Esophagus muscularis mucosa (tissue), 4 donors: Measurements from ENCODE around the gene HMGA1. TPM values are rescaled to one million over a fixed set of nuclear protein-coding genes. Genes with fewer than 3 reads are reported as not detected.
A peak's percentile ranks its signal among the peaks of the same experiment; 100 is the strongest.
"Not testable (repeated sequence)": the region's sequence is repeated elsewhere in the genome, so short reads cannot be mapped to it uniquely, and the experiment has no call there.

Experiments
- DNase-seq: peaks from one replicate; pipeline ENCODE4 v3.0.0-alpha.2; 2017; ENCODE audit errors: extremely low spot score
- H3K27ac ChIP-seq, 4 donors: fragments of 200-600 bp; sonication (generic); replicated peaks in 1 of 4; 1 replicate in 3 of 4; 2 replicates in 1 of 4; pipeline ENCODE4 v1.5.1; 2016 to 2019; ENCODE audit warnings: mild to moderate bottlenecking in 1 of 4
- H3K27me3 ChIP-seq, 4 donors: fragments of 200-600 bp; sonication (generic); one replicate each; pipeline versions ENCODE4 v1.5.1 to v1.6.0; 2016 to 2019
- H3K36me3 ChIP-seq, 4 donors: fragments of 200-600 bp; sonication (generic); one replicate each; pipeline ENCODE4 v1.5.1; 2016 to 2019
- H3K4me1 ChIP-seq, 4 donors: fragments of 200-600 bp; sonication (generic); one replicate each; pipeline ENCODE4 v1.5.1; 2016 to 2019
- H3K4me3 ChIP-seq, 4 donors: fragments of 200-600 bp; sonication (generic); 1 replicate in 2 of 4; 2 replicates in 2 of 4; pipeline ENCODE4 v1.5.1; 2016 to 2019; ENCODE audit warnings: mild to moderate bottlenecking in 4 of 4, moderate library complexity in 1 of 4
- H3K9me3 ChIP-seq, 4 donors: fragments of 200-600 bp; sonication (generic); 1 replicate in 3 of 4; 2 replicates in 1 of 4; pipeline ENCODE4 v1.5.1; 2016 to 2019
- EP300 ChIP-seq: sonication (generic); formaldehyde crosslinking; IDR thresholded peaks from one replicate; pipeline ENCODE4 v1.6.1; 2017; ENCODE audit warnings: antibody characterized with exemption
- POLR2A ChIP-seq: fragments of 450-650 bp; IDR thresholded peaks from one replicate; pipeline ENCODE4 v1.6.1; 2017; ENCODE audit warnings: antibody characterized with exemption, moderate library complexity, mild to moderate bottlenecking, low read depth
- POLR2AphosphoS5 ChIP-seq, 2 donors: sonication (generic); formaldehyde crosslinking; IDR thresholded peaks; one replicate each; pipeline ENCODE4 v1.6.1; 2017; ENCODE audit warnings: antibody characterized with exemption in 2 of 2
- WGBS: methylation state at CpG from one replicate; pipeline ENCODE4 v1.1.5; 2018; 5-methylcytosine and 5-hydroxymethylcytosine counted together
- intact Hi-C: fragments of 100-400 bp; cut with DNase I; formaldehyde crosslinking; loops from one replicate; pipeline ENCODE4 v1.15.1; 2023
- total RNA-seq, 4 donors: library from RNA; depleted of rRNA; stranded (reverse); fragments of >200 nt; gene quantifications; one replicate each; pipeline versions ENCODE4 v1.1.0 to v1.2.1, GENCODE V29; 2016
- TF ChIP-seq, protein P1 (sequence below), 3 experiments: fragments of 200-600 bp in 2 of 3; fragments of 450-650 bp in 1 of 3; sonication (generic) in 2 of 3; IDR thresholded peaks; one replicate each; pipeline ENCODE4 v1.5.1; 2017 to 2019; ENCODE audit warnings: antibody characterized with exemption in 3 of 3, mild to moderate bottlenecking in 2 of 3, moderate library complexity in 1 of 3

The HMGA1 gene
- total RNA-seq, 4 donors from 2014 or later, result 8.3 to 27.2 (median 17.5) TPM

DNA sequence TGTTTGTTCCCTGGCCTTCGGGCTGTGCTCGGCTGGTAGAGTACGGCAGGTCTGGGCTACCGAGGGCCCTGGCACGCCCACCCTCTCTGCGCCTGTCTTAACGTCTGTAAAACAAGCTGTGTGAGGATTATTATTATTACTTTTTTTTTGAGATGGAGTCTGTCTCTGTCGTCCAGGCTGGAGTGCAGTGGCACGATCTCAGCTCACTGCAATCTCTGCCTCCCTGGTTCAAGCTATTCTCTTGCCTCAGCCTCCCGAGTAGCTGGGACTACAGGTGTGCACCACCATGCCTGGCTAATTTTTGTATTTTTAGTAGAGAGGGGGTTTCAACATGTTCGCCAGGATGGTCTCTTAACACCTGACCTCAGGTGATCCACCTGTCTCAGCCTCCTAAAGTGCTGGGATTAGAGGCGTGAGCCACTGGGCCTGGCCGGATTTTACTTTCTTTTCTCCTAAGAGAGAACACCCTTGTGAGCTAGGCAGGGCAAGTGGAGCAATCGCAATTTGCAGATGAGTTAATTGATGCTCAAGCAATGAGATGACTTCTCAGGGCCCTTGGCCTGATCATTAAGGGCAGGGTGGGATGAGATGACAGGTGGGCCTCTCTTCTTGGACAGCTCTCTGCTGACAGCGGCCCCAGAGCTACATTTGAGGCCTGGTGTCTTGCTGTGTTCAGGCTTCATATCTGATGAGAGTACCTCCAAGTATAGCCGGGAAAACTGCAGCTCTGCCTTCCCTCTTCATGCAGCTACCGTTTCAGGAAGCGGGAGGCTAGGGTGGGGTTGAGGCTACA is 13.0 kb downstream of the HMGA1 start:
- Histone ChIP-seq H3K27me3 (no peaks in the 10 kb centered on the region), H3K27ac (peak overlapping the region; percentile 84 to 91 (median 90)), H3K4me1 (peaks cover 21 to 38% (median 33%) of the 10 kb centered on the region in 4 donors), H3K9me3 (no peaks in the 10 kb centered on the region), H3K36me3 (no peaks in the 10 kb centered on the region), H3K4me3 (peak overlapping the region; percentile 74 to 84 (median 80))
- intact Hi-C loops, result loop anchor here (2.0 to 10.0 kb wide), 4 partner anchors 53 to 355 kb away; partner anchors contain the start of gene NUDT3
- 39% methylated on average over 15 of the region's 18 CpGs for WGBS
- peak; percentile 78 for DNase-seq
- no peak for TF ChIP-seq POLR2A

- H3K9me3 ChIP-seq, H3K27ac ChIP-seq, DNase-seq, H3K27me3 ChIP-seq, intact Hi-C loops, H3K36me3 ChIP-seq, H3K4me3 ChIP-seq: not testable (repeated sequence)
- WGBS, result 72% methylated on average over 2 of the region's 2 CpGs
- peaks cover 17 to 21% (median 20%) of the 10 kb centered on the region in 4 donors for H3K4me1 ChIP-seq
These were observed 15.7 kb downstream of the HMGA1 start for GRCh38 chr6:34252395-34252794.

DNA sequence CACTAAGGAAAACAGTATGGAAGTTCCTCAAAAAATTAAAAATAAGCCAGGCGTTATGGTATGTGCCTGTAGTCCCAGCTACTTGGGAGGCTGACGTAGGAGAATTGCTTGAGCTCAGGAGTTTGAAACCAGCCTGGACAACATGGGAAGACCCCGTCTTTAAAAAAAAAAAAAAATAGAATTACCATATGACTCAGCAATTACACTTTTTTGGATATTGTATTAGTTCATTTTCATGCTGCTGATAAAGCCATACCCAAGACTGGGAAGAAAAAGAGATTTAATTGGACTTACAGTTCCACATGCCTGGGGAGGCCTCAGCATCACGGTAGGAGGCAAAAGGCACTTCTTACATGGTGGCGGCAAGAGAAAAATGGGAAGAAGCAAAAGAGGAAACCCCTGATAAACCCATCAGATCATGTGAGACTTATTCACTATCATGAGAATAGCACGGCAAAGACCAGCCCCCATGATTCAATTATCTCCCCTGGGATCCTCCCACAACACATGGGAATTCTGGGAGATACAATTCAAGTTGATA is 22.9 kb downstream of the HMGA1 start:
- Histone ChIP-seq H3K4me3 (no peak overlapping the region), H3K27me3 (no peaks in the 10 kb centered on the region), H3K9me3 (no peaks in the 10 kb centered on the region), H3K36me3 (no peaks in the 10 kb centered on the region), H3K4me1 (no peaks in the 10 kb centered on the region), H3K27ac (no peak overlapping the region)
- intact Hi-C loops, result no loop called here
- WGBS, result 91% methylated on average over 6 of the region's 6 CpGs
- TF ChIP-seq EP300 (no peak), POLR2AphosphoS5 (IDR thresholded peaks at IDR 0.05) (no peak), POLR2A (no peak)
- TF ChIP-seq, protein P1, sequence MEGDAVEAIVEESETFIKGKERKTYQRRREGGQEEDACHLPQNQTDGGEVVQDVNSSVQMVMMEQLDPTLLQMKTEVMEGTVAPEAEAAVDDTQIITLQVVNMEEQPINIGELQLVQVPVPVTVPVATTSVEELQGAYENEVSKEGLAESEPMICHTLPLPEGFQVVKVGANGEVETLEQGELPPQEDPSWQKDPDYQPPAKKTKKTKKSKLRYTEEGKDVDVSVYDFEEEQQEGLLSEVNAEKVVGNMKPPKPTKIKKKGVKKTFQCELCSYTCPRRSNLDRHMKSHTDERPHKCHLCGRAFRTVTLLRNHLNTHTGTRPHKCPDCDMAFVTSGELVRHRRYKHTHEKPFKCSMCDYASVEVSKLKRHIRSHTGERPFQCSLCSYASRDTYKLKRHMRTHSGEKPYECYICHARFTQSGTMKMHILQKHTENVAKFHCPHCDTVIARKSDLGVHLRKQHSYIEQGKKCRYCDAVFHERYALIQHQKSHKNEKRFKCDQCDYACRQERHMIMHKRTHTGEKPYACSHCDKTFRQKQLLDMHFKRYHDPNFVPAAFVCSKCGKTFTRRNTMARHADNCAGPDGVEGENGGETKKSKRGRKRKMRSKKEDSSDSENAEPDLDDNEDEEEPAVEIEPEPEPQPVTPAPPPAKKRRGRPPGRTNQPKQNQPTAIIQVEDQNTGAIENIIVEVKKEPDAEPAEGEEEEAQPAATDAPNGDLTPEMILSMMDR (IDR thresholded peaks at IDR 0.05), result no peak
- no peak for DNase-seq

DNA sequence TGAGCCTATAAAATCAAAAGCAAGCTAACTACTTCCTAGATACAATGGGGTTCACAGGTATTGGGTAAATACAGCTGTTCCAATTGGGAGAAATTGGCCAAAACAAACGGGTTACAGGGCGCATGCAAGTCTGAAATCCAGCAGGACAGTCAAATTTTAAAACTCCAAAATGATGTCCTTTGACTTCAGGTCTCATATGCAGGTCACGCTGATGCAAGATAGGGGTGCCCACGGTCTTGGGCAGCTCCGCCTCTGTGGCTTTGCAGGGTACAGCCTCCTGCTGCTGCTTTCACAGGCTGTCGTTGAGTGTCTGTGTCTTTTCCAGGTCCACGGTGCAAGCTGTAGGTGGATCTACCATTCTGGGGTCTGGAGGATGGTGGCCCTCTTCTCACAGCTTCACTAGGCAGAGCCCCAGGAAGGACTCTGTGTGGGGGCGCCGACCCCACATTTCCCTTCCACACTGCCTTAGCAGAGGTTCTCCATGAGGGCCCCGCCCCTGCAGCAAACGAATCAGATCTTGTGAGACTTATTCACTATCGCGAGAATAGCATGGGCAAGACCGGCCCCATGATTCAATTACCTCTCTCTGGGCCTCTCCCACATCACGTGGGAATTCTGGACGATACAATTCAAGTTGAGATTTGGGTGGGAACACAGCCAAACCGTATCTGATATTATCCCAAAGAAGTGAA is 24.0 kb downstream of the HMGA1 start:
- intact Hi-C loops, result no loop called here
- DNase-seq, result no peak
- WGBS, result 88% methylated on average over 12 of the region's 17 CpGs
- Histone ChIP-seq H3K27ac (no peak overlapping the region), H3K9me3 (no peaks in the 10 kb centered on the region), H3K4me3 (no peak overlapping the region), H3K36me3 (no peaks in the 10 kb centered on the region), H3K4me1 (no peaks in the 10 kb centered on the region), H3K27me3 (no peaks in the 10 kb centered on the region)
- no peak for TF ChIP-seq POLR2AphosphoS5 (IDR thresholded peaks at IDR 0.05)
- TF ChIP-seq EP300, result no peak
- TF ChIP-seq, protein P1 (IDR thresholded peaks at IDR 0.05), result no peak

DNA sequence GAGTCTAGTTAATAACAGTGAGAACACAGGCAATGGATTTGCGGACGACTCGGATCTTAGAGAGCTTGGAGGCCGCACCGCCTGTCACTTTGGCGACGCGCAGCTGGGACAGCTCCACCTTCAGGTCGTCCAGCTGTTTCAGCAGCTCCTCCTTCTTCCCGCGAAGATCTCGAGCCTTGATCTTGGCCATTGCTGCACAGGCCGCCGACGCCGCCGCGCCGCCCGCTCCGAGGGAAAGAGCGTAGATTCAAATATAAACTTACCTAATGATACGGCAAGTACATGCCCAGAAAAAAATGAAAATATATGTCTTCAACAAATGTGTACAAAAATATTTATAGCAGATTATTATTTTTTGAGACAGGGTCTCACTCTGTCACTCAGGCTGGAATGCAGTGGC is 26.8 kb downstream of the HMGA1 start:
- H3K9me3 ChIP-seq, intact Hi-C loops, H3K27ac ChIP-seq, H3K27me3 ChIP-seq, H3K36me3 ChIP-seq, H3K4me1 ChIP-seq, H3K4me3 ChIP-seq, DNase-seq: not testable (repeated sequence)
- WGBS, result 85% methylated on average over 23 of the region's 23 CpGs

- Histone ChIP-seq H3K36me3 (no peaks in the 10 kb centered on the region), H3K4me3 (no peak overlapping the region), H3K27ac (no peak overlapping the region), H3K27me3 (no peaks in the 10 kb centered on the region), H3K4me1 (peaks cover 0 to 5% (median 2%) of the 10 kb centered on the region in 4 donors), H3K9me3 (no peaks in the 10 kb centered on the region)
- TF ChIP-seq EP300 (no peak), POLR2A (no peak), POLR2AphosphoS5 (IDR thresholded peaks at IDR 0.05) (no peak)
- TF ChIP-seq, protein P1 (IDR thresholded peaks at IDR 0.05), result no peak
- DNase-seq, result no peak
- intact Hi-C loops, result no loop called here
- WGBS, result 94% methylated on average over 2 of the region's 2 CpGs
These were observed 31.1 kb downstream of the HMGA1 start for GRCh38 chr6:34267746-34268145.

DNA sequence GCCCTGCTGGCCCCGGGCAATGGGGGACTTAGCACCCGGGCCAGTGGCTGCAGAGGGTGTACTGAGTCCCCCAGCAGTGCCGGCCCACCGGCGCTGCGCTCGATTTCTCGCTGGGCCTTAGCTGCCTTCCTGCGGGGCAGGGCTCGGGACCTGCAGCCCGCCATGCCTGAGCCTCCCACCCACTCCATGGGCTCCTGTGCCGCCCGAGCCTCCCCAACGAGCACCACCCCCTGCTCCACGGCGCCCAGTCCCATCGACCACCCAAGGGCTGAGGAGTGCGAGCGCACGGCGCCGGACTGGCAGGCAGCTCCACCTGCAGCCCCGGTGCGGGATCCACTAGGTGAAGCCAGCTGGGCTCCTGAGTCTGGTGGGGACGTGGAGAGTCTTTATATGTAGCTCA is 32.5 kb downstream of the HMGA1 start:
- intact Hi-C loops, H3K9me3 ChIP-seq, H3K36me3 ChIP-seq, DNase-seq, H3K4me3 ChIP-seq, H3K27ac ChIP-seq, H3K27me3 ChIP-seq: not testable (repeated sequence)
- peaks cover 4 to 14% (median 4%) of the 10 kb centered on the region in 4 donors for H3K4me1 ChIP-seq
- 96% methylated on average over 11 of the region's 25 CpGs for WGBS

GRCh38 chr6:34269658-34270341 is 33.1 kb downstream of the HMGA1 start:
- H3K4me3 ChIP-seq, H3K36me3 ChIP-seq, intact Hi-C loops, DNase-seq, H3K27ac ChIP-seq, H3K9me3 ChIP-seq, H3K27me3 ChIP-seq: not testable (repeated sequence)
- WGBS, result 79% methylated on average over 16 of the region's 17 CpGs
- peaks cover 4 to 14% (median 4%) of the 10 kb centered on the region in 4 donors for H3K4me1 ChIP-seq
